Erythroblast (primary cell): ENCODE measurements around the gene NT5M.
A peak's percentile ranks its signal among the peaks of the same experiment; 100 is the strongest.
"Not testable (repeated sequence)": the region's sequence is repeated elsewhere in the genome, so short reads cannot be mapped to it uniquely, and the experiment has no call there.

Source experiments
- DNase-seq, 2 experiments: peaks; one replicate each; lab custom pipeline; 2025; lab: John Stamatoyannopoulos, UW
- GATA1 ChIP-seq: IDR thresholded peaks from 2 replicates; pipeline ENCODE4 v1.6.1; 2011; ENCODE audit warnings: low read depth, mild to moderate bottlenecking, control low read depth, low read length, moderate library complexity
- POLR2A ChIP-seq: IDR thresholded peaks from 2 replicates; pipeline ENCODE4 v1.6.1; 2011; ENCODE audit warnings: mild to moderate bottlenecking, low read length

NT5M gene

GRCh38 chr17:17303010-17303846, at the start of gene NT5M:
Gene NT5M (plus strand): TSS chr17:17303373. CDS start chr17:17303551, 178 bp downstream.
- TF ChIP-seq GATA1 (no peak), POLR2A (peak; percentile 93)
- peak; percentile 89 for DNase-seq

GRCh38 chr17:17253406-17253805, 49.8 kb upstream of the NT5M start:
- peak; percentile 70 to 76 for DNase-seq
- TF ChIP-seq POLR2A (no peak), GATA1 (no peak)

- TF ChIP-seq POLR2A (no peak), GATA1 (no peak)
- peak in 1 of 2 experiments; percentile 22 for DNase-seq
Observed at GRCh38 chr17:17254036-17254435, 49.1 kb upstream of the NT5M start.

GRCh38 chr17:17255689-17256088, 47.5 kb upstream of the NT5M start:
- not testable (repeated sequence) for DNase-seq

GRCh38 chr17:17256316-17256715, 46.9 kb upstream of the NT5M start:
- TF ChIP-seq GATA1 (no peak), POLR2A (no peak)
- no peak for DNase-seq

GRCh38 chr17:17258011-17258410, 45.2 kb upstream of the NT5M start:
- no peak for DNase-seq
- TF ChIP-seq POLR2A (no peak), GATA1 (no peak)

GRCh38 chr17:17258998-17259397, 44.2 kb upstream of the NT5M start:
- DNase-seq, result no peak
- TF ChIP-seq POLR2A (no peak), GATA1 (no peak)

- DNase-seq, result peak in 1 of 2 experiments; percentile 19
- TF ChIP-seq POLR2A (no peak), GATA1 (no peak)
Observed at GRCh38 chr17:17264430-17264829, 38.7 kb upstream of the NT5M start.

- DNase-seq, result peak; percentile 40 to 50
- TF ChIP-seq POLR2A (no peak), GATA1 (no peak)
Observed at GRCh38 chr17:17269926-17270773, 33.0 kb upstream of the NT5M start.

GRCh38 chr17:17275971-17276370, 27.2 kb upstream of the NT5M start:
- no peak for TF ChIP-seq POLR2A
- no peak for TF ChIP-seq GATA1
- DNase-seq, result no peak

- DNase-seq, result not testable (repeated sequence)
Observed at GRCh38 chr17:17277431-17277830, 25.7 kb upstream of the NT5M start.

GRCh38 chr17:17279316-17279715, 23.9 kb upstream of the NT5M start:
- DNase-seq, result no peak
- TF ChIP-seq GATA1, result no peak

GRCh38 chr17:17280613-17281549, 22.3 kb upstream of the NT5M start, which contains the start of gene COPS3:
Gene COPS3 (minus strand): TSS chr17:17281246. CDS start chr17:17281186, 60 bp downstream.
- TF ChIP-seq GATA1 (no peak), POLR2A (peak; percentile 91)

GRCh38 chr17:17285951-17286350, 17.2 kb upstream of the NT5M start:
- DNase-seq, result no peak
- TF ChIP-seq GATA1 (no peak), POLR2A (no peak)

More at GRCh38 chr17:17280613-17281549, 22.3 kb upstream of the NT5M start, which contains the start of gene COPS3:
- DNase-seq, result peak; percentile 99
